Renal pelvis (tissue), 12 donors: ENCODE results near the gene BICDL2. TPM values are rescaled to one million over a fixed set of nuclear protein-coding genes. Genes with fewer than 3 reads are reported as not detected.
"Not testable (repeated sequence)": the region's sequence is repeated elsewhere in the genome, so short reads cannot be mapped to it uniquely, and the experiment has no call there.

ENCODE experiments used
- DNase-seq: peaks from one replicate; pipeline ENCODE4 v3.0.0-alpha.2; 2013
- long read RNA-seq, 16 experiments: transcript quantifications; one replicate each; lab custom pipeline, GENCODE V29; 2026
- polyA plus RNA-seq, 3 donors: library from polyadenylated mRNA; unstranded; fragments of 120-200 nt; gene quantifications; one replicate each; pipeline ENCODE4 v1.2.1, GENCODE V29; 2013; ENCODE audit not compliant: insufficient read length in 3 of 3

Gene BICDL2, protein sequence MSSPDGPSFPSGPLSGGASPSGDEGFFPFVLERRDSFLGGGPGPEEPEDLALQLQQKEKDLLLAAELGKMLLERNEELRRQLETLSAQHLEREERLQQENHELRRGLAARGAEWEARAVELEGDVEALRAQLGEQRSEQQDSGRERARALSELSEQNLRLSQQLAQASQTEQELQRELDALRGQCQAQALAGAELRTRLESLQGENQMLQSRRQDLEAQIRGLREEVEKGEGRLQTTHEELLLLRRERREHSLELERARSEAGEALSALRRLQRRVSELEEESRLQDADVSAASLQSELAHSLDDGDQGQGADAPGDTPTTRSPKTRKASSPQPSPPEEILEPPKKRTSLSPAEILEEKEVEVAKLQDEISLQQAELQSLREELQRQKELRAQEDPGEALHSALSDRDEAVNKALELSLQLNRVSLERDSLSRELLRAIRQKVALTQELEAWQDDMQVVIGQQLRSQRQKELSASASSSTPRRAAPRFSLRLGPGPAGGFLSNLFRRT
- 1 to 10 TPM; 2.5 to 3.9 (median 3.6) TPM for polyA plus RNA-seq
- long read RNA-seq, donor 1, partial matches to known transcripts, result 0 of 1 reads
- long read RNA-seq, donor 1, other reads (novel, unspliced or antisense), result 0 of 1 reads
- long read RNA-seq, donor 2, result 0 reads
- long read RNA-seq, donor 3, result 0 reads
- long read RNA-seq, donor 4, partial matches to known transcripts, result 0 of 2 reads
- long read RNA-seq, donor 4, other reads (novel, unspliced or antisense), result 0 of 2 reads
- long read RNA-seq, donor 5, result 0 reads
- long read RNA-seq, donor 6, partial matches to known transcripts, result 0 of 1 reads
- long read RNA-seq, donor 6, other reads (novel, unspliced or antisense), result 0 of 1 reads
- long read RNA-seq, donor 7, partial matches to known transcripts, result 0 of 1 reads
- long read RNA-seq, donor 7, other reads (novel, unspliced or antisense), result 0 of 1 reads
- long read RNA-seq, donor 8, result 0 reads
- long read RNA-seq, donor 9, result 0 reads
- long read RNA-seq, donor 10, result 0 reads
- long read RNA-seq, donor 11, result 0 reads
- long read RNA-seq, donor 12, partial matches to known transcripts, result 0 of 2 reads
- long read RNA-seq, donor 12, other reads (novel, unspliced or antisense), result 0 of 2 reads
- long read RNA-seq, donor 13, result 0 reads
- long read RNA-seq, donor 14, result 0 reads
- long read RNA-seq, donor 15, result 0 reads
- long read RNA-seq, donor 16, result 0 reads

DNA sequence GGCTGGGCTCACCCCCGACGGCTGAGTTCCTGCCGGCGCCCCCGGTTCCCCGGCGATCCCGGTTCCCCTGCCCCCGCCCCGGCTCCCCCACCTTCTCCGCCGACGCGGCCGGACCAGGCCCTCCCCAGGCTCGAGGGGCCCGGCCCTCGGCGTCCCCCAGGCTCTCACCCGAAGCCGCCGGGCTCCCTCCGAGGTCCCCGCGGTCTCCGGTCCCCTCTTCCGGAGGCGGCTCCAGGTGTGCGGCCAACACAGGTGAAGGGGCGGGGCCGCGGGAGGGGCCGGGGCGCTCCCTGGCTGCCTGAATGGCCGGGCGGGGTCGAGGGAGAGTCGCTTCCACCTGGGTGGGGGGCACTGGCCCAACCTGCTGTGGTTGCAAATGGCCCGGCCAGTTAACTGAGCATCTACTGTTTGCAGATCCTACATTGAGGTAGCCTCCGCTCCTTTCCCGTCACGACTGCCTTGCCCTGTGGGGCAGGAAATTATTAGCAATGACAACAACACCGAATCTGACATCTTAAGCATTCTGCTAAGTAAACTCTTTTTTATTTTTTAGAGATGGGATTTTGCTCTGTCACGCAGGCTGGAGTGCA lies at the start of gene BICDL2:
Gene BICDL2 (minus strand): TSS at position 219 of the 590 bp plus-strand sequence. CDS start 1,448 bp downstream, outside the sequence.
- DNase-seq, result no peak

DNA sequence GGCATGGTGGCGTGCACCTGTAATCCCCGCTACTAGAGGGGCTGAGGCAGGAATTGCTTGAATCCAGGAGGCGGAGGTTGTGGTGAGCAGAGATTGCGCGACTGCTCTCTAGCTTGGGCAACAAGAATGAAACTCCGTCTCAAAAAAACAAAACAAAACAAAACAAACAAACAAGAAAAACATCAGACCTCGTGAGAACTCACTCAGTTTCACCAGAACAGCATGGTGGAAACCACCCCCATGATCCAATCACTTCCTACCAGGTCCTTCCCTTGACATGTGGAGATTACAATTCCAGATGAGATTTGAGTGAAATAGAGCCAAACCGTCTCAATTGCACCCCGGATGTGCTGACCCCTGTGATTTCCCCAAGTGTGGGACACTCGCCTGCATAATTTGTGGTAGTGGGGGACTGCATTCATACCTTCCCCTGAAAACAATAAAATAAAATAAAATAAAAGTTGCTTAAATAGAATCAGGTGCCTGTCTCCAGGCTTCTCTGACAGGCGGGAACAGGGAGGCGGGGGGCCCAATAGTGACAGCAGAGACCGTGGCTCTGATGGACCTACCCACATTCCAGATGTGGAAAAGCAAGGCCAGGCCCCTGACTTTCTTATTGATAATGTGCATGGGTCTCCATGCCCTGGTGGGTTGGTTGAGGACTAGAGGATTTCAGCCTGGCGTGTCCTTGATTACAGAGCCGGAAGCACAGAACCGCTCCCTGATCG lies 49.3 kb upstream of the BICDL2 start:
- no peak for DNase-seq

DNA sequence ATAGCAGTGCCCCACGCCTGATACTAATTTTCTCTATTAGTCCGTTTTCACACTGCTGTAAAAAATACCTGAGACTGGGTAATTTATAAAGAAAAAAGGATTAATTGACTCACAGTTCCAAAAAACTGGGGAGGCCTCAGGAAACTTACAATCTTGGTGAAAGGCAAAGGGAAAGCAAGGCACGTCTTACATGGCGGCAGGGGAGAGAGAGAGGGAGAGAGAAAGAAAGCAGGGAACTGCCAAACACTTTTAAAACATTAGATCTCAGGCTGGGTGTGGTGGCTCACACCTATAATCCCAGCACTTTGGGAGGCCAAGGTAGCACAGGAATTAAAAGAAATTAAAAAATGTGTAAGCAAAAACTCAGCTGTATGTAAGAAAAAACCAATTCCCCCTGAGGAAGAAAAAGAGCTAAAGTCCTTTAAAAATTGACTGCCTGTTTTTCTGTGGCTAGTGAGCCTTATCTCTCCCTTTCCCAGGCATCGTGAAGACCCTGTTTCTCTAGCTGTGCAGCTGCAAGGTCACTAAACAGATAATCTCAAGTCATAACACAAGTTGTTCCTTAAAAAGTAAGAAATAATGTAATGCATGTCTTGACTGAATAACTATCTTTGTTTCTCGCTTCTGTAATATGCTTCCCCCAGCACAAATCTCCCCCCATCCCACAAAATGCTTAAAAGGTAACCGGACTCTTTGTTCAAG lies 48.4 kb upstream of the BICDL2 start:
- DNase-seq, result no peak

DNA sequence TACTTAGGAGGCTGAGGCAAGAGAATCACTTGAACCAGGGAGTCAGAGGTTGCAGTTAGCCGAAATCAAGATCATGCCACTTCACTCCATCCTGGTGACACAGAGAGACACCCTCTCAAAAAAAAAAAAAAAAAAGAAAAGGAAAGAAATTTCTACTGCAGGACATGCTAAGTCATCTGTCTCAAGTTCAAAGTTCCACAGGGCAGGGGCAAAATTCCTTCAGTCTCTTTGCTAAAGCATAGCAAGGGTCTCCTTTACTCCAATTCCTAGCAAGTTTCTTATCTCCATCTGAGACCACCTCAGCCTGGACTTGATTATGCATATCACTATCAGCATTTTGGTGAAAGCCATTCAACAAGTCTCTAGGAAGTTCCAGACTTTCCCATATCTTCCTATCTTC lies 47.7 kb upstream of the BICDL2 start:
- no peak for DNase-seq

DNA sequence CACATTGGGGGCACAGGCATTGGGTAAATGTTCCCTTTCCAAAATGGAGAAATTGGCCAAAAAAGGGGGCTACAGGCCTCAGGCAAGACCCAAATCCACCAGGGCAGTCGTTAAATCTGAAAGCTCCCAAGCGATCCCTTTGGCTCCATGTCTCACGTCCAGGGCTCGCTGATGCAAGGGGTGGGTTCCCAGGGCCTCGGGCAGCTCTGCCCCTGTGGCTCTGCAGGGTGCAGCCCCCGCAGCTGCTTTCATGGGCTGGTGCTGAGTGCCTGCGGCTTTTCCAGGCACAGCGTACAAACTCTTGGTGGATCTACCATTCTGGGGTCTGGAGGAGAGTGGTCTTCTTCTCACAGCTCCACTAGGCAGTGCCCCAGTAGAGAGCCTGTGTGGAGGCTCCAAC lies 46.7 kb upstream of the BICDL2 start:
- DNase-seq, result not testable (repeated sequence)

DNA sequence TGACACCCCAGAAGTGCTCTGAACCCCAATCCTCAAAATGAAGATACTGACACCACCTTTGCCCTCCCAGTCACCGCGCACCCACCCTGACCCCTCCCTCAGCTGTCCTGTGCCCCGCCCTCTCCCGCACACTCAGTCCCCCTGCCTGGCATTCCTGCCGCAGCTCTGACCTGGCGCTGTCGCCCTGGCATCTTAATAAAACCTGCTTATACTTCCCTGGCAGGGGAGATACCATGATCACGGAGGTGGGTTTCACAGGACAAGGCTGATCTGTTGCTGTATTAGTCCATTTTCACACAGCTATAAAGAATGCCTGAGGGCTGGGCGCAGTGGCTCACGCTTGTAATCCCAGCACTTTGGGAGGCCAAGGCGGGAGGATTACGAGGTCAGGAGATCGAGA lies 45.2 kb upstream of the BICDL2 start:
- DNase-seq, result not testable (repeated sequence)

DNA sequence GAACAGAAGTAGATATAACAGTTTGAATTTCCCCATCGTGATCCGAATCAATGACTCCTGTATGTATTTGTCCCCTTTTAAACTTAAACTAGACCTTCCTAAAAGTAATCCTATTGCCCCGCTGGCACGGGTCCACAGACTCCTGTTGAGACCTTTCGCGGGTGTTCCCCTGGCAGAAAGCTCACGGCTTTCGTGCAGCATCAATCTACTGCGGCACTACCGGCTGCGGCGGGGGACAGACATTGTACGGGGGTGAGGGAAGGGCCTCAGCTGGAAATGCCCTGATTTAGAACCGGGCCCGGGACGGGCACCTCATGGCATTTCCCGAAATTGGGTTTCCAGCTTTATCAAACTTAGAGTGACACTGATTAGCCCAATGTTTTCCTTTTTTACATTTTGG lies 43.3 kb upstream of the BICDL2 start:
- no peak for DNase-seq

DNA sequence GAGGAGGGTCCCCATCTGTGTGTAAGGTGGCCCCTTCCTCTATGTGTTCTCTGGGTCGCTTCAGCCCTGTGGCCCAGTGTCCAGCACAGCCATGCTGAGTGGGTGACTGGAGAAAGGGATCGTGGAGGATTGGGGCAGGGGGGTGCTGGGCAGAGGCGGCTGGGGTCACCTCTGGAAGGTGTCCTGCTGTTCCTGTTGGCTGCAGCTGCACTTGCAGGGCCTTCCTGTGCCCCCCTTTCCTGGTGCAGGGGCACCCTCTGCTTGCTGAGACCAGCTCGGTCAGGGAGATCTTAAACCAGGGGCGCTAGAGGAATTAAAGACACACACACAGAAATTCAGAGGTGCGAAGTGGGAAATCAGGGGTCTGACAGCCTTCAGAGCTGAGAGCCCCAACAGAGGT lies 39.8 kb upstream of the BICDL2 start:
- no peak for DNase-seq

DNA sequence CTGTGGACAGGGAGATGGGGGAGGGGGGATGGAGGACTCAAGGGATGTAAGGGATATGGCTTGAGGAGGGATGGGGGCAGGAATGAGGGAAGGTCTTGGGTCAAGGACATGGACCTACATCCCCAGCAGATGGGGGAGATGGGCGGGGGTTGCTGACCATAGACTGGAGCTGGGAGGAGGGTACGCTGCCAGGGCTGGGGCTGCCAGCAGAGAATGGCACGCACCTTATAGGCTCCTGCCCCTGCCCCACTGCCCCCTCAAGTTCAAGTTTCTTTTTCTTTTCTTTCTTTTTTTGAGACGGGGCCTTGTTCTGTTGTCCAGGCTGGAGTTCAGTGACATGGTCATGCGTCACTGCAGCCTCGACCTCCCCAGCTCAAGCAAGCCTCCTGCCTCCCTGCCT lies 39.2 kb upstream of the BICDL2 start:
- DNase-seq, result not testable (repeated sequence)

DNA sequence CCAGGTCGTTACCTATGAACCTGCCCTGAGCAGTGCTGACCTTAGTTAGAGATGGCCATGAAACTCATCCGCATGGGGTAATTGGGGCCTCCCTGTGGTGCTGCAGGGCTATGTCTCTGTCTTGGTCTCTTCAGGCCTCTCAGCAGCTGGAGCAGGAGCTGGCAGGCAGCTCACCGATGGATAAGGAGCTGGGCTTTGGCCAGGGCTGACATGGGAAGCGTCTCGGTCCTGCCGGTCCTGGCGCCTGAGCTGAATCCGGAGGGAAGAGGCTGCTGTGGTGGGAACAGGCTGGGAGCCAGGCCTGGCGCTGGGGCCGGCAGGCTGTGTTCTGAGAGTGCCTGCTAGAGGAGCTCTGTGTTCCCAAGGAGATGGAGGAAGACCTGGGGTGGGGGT lies 38.8 kb upstream of the BICDL2 start:
- no peak for DNase-seq

DNA sequence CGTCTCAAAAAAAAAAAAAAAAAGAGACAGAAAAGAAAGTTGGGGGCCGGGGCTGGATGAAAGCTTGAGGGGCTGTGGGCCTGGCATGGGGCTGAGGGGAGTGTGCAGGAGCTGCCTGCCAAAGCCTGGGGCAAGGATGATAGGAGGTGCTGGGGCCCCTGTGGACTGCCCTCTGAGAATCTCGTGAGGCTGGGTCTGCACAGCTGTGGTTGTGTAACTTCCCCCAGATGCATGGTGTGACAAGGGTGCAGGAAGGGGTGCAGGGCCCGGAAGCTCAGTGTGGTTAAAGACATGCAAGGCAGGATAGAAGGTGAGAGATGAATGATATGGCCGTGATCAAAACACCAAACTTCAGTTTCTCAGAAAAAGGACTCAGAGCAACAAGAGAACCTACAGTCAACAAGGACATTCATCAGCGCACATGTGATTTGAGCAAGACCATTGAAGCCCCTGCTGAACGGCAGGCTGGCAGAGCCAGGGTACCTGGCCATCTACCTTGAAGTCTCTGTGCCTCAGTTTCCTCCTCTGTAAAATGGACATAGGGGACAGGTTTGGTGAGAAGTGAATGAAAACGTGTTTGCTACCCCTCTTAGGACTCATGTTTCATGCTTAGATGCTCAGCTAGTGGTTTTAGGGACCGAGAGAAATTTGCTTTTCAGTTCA lies 38.2 kb upstream of the BICDL2 start:
- DNase-seq, result no peak

DNA sequence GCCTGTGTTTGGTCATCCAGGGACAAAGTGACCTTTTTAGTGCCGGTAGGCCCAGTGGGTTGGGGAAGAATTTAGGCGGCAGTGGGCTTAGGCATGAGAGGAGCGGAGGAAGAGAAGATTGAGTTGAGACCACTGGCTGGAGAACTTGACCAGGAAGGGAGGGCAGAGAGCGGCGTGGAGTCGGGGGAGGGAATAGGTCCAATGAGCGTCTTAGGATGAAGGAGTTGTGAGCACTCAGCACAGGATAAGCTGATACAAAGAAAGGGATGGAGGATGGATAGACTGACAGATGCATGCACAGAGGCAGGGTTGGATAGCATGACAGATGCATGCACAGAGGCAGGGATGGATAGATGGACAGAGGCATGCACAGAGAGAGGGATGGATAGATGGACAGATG lies 36.7 kb upstream of the BICDL2 start:
- no peak for DNase-seq

DNA sequence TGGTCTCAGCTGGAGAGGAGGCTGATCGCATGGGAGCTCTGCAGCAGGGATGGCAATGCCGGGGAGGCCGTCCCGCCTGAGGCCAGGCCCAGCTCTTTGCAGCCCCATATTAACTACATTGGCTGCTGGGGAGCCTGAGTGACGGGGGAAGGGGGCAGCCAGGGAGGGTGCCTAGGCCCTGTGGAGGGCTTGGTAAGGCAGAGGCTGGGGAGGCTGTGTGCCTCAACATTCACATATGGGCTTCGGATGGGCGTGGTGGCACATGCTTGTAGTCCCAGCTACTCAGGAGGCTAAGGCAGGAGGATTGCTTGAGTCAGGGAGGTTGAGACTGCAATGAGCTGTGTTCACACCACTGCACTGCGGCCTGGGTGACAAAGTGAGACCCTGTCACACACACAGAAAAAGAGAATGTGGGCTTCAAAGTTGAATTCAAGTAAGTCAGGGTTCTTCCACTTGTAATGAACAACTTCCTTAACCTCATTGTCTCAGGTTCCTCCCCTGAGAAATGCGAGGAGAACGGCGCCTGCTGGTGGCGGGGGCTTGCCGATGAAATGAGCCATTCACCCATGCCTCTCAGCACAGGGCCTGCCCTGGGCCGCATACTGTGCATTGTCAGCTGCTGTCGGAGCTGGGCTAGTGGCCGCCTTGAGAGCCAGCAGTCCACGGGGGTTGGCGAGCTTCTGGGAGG lies 36.0 kb upstream of the BICDL2 start:
- not testable (repeated sequence) for DNase-seq

DNA sequence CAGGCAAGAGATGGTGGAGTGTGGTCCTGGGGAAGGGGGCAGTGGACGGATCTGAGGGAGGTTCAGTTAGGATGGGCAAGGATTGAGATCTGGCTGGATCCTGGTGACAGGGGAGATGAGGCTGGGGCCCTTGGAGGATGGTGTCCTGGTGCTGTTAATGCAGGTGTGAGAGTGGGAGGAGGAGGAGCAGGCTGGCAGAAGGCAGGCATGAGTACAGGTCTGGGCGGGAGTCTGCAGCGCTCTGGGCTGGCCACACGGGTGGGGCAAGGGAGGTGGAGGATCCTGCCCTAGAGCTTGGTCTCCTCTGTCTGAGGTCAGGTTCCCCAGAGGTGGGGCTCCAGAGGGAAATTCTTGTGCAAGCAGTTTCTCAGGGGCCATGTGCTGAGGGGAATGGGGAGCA lies 35.4 kb upstream of the BICDL2 start:
- DNase-seq, result not testable (repeated sequence)

DNA sequence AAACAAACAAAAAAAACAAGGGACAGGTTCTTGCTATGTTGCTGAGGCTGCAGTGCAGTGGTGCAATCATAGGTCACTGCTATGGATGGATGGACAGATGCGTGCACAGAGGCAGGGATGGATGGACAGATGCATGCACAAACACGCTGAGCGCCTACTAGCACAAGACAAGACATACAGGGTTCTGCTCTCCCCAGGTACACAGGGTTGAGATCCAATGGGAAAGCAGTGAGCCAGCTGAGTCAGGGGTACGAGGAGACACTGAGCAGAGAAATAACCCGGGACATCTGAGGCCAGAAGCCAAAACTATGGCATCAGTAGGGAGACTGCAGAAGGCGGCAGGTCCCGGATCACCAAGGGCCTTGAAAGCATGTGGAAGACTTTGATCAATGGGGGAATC lies 34.9 kb upstream of the BICDL2 start:
- no peak for DNase-seq

DNA sequence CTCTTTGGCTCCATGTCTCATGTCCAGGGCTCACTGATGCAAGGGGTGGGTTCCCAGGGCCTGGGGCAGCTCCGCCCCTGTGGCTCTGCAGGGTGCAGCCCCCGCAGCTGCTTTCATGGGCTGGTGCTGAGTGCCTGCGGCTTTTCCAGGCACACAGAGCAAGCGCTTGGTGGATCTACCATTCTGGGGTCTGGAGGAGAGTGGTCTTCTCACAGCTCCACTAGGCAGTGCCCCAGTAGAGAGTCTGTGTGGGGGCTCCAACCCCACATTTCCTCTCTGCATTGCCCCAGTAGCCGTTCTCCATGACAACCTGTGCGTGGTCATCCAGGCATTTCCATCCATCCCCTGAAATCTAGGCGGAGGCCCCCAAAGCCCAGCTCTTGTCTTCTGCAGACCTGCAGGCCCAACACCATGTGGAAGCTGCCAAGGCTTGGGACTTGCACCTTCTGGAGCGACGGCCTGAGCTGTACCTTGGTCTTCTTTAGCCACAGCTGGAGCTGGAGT lies 33.9 kb upstream of the BICDL2 start:
- DNase-seq, result no peak

DNA sequence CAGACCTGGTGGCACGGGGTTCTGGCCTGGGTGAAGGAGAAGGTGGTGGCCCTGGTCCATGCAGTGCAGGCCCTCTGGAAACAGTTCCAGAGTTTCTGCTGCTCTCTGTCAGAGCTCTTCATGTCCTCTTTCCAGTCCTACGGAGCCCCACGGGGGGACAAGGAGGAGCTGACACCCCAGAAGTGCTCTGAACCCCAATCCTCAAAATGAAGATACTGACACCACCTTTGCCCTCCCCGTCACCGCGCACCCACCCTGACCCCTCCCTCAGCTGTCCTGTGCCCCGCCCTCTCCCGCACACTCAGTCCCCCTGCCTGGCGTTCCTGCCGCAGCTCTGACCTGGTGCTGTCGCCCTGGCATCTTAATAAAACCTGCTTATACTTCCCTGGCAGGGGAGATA lies 32.4 kb upstream of the BICDL2 start:
- DNase-seq, result not testable (repeated sequence)

DNA sequence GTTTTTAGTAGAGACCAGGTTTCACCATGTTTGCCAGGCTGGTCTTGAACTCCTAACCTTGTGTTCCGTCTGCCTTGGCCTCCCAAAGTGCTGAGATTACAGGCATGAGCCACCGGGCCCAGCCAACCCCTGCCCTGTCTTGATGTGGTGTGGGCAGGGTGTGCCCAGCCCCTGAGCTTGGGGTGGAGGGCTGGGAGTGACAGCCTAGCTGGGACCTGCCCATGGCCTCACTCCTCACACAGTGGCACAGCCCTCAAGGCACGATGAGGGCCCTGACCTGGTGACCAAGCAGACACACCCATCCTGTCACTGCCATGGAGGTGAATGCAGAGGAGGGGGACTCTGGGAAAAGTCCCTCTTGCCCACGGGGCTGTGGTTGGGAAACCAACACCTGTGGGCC lies 31.7 kb upstream of the BICDL2 start:
- no peak for DNase-seq

DNA sequence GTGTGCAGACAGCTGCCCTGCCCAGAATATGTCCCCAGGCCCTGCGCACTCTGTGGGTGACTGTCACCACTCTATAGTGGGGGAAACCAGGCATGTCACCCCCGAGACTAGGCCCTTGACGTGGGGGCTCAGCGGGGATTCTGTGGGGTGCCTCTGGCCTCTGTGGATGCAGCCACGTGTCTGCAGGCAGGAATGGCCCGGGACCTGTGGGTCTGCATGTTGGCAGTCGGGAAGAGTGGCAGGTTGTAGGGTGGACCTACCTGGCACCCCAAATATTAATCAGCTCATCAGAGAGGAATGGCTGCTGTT lies 29.6 kb upstream of the BICDL2 start:
- no peak for DNase-seq
